HG02973 (cell line): ENCODE results near the gene CYP2W1.
A peak's percentile ranks its signal among the peaks of the same experiment; 100 is the strongest.
"Not testable (repeated sequence)": the region's sequence is repeated elsewhere in the genome, so short reads cannot be mapped to it uniquely, and the experiment has no call there.

Experiments
- ATAC-seq: cut with Tn5 transposase; IDR thresholded peaks from one replicate; pipeline ENCODE4 v1.9.1; 2021; ENCODE audit warnings: moderate library complexity; ENCODE audit not compliant: unreplicated experiment

The CYP2W1 gene

DNA sequence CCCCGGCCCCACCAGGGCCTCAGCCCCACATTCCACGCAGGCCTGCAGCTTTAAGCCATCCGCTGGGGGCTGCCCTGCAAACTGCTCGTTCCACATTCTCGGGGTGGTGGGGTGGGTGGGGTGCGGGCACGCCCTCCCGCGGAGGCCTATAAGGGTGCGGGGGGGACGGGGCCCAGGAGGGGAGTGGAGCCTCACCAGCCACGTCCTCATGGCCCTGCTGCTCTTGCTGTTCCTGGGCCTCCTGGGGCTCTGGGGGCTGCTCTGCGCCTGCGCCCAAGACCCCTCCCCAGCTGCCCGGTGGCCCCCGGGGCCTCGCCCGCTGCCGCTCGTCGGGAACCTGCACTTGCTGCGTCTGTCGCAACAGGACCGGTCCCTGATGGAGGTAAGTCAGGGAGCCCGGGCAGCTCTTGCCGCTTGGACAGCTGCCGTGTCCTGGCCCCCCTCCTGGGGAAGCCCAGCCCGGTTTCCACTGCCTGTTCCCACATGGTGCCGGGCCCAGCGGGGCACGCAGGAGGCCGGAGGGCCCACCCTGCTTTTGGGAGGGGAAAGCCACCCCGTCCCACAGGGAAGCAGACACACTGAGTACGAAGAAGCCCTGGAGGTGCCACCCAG, at the start of gene CYP2W1:
CYP2W1 (plus strand) TSS at position 178 of the 612 bp plus-strand sequence; CDS start at position 209, 31 bp downstream.
- no peak for ATAC-seq

- ATAC-seq: no peak
These were observed 48.4 kb upstream of the CYP2W1 start for GRCh38 chr7:934469-935163.

DNA sequence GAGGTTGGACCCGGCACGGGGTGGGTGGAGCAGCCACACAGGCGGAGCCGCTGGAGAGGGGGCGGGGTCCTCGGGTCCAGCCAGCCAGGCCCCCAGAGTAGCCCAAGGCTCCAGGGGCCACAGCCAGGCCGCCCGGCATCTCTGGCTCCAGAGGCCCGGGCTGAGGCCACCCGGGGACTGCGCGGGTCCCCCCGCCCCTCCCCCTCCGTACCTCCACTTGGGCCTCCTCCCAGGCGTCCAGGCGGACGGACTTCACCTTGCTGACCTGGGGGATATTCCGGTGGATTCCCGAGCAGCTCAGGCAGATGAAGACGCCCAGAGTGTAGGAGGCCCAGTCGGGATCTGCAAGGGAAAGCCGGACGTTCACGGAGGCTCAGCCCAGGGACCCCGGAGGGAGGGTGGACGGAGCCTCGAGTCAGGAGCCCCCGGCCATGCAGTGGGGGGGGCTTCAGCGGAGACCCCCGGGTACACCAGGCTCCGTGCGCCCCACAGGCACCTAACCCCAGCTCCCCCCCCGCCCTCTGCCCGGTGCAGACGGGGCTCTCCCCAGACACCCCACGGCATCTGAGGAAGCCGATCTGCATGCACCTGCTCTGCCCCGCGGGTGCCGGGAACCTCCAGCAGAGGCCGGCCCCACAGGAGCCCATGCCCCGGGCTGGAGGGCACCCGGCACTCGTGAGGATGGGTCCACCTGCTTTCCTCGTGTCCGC, 47.7 kb upstream of the CYP2W1 start:
- no peak for ATAC-seq

DNA sequence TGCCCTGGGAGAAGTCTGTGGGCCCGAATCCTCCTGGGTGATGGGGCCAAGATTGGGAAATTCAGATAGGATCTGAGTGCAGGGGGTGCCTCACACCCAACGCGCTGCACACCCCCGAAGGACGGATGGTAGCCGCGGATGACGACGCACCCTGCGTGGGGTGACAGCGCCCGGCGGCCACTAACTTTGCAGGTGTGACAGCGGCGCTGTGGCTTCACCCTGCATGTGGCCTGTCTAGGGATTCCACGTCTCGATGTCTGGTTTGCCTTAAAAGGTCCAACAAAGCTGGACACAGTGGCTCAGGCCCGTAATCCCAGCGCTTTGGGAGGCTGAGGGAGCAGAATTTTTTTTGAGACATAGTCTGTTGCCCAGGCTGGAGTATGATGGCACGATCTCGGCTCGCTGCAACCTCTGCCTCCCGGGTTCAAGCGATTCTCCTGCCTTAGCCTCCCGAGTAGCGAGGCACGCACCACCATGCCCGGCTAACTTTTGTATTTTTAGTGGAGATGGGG, 47.1 kb upstream of the CYP2W1 start:
- no peak for ATAC-seq

- ATAC-seq: peak; percentile 81
These were observed 46.5 kb upstream of the CYP2W1 start for GRCh38 chr7:936386-937054.

DNA sequence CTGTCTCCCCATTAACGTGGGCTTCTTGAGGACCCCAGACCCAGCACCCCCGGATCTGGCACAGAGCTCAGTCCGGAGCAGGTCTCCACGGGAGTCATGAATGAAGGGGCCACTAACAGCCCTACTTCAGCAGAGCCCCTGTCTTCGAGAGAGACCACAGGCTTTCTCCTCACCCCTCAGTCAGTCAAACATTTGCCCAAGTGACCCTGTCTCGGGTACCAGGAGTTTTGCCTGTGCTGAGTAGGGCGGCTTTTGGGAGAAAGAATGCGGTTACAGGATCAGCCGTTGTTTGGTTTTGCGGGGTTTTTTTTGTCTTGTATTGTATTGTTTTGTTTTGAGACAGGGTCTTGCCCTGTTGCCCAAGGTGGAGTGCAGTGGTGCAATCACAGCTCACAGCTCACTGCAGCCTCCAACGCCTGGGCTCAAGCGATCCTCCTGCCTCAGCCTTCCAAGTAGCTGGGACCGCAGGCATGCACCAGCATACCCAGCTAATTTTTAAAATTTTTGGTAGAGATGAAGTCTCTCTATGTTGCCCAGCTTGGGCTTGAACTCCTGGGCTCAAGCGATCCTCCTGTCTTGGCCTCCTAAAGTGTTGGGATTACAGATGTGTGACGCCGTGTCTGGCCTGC, 45.0 kb upstream of the CYP2W1 start:
- ATAC-seq: no peak

GRCh38 chr7:938546-939185, 44.3 kb upstream of the CYP2W1 start:
- ATAC-seq: no peak

DNA sequence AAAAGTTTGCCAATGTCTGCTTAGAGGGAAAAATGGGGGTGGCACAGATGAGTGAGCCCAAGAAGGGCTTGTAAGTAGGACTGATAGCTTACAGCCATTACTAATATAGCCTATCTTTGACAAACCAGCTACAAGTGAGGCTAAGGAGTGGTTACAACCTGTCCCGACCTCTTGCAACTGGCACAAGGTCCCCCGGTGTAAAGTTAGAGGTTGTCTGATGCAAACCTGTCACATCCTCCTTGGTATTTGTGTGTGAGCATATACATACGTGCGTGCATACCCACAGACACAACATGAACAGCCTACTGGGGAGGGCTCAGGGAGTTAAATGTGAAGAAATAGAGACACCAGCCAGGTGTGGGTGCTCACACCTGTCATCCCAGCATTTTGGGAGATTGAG, 43.1 kb upstream of the CYP2W1 start:
- ATAC-seq: no peak

DNA sequence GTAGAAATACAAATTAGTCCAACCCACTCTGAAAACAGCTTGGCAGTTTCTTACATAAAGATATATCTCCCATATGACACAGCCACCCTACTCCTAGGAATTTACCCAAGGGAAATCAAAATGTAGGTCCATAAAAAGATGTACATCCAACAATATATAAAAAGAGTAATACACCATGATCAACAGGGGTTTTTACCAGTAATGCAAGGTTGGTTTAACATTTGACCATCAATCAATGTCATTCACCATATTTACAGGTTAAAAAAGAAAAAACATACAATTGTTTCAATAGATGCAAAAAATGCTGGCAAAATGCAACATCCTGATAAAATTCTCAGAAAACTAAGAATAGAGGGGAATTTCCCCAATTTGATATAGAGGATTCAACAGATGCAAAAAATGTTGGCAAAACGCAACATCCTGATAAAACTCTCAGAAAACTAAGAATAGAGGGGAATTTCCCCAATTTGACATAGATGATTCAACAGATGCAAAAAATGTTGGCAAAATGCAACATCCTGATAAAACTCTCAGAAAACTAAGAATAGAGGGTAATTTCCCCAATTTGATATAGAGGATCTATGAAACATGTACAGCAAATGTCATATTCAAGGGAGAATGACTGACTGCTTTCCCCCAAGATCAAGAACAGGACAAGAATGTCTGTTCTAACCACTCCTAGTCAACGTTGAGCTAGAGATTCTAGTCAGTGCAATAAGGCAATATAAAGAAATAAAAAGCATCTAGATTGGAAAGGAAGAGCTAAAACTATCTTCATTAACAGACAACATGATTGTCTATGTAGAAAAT, 42.2 kb upstream of the CYP2W1 start:
- ATAC-seq: no peak

DNA sequence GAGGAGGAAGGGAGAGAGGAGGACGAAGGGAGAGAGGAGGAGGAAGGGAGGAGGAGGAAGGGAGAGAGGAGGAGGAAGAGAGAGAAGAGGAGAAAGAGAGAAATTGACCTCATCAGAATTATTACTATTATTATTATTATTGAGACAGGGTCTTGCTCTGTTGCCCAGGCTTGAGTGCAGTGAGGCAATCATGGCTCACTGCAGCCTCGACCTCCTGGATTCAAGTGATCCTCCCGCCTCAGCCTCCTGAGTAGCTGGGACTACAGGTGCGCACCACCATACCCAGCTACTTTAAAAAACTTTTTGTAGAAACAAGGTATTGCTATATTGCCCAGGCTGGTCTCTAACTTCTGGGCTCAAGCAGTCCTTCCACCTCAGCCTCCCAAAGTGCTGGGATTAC, 39.2 kb upstream of the CYP2W1 start:
- not testable (repeated sequence) for ATAC-seq

DNA sequence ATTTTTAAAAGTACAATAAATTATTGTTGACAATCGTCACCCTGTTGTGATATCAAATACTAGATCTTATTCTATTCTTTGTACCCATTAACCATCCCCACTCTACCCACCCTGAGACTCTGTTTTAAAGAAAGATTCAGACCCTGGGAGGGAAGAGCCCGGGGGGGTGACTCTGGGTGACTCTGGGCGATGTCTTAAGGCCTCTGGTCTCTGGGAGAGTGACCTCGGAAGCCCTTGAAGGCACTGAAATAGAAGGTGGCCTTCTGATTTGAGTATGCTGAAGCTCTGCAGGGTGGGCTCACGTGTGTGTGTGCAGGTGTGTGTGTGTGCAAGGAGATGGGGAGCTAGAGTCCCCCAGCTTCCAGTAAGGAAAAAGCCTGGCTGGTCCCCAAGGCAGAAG, 38.2 kb upstream of the CYP2W1 start:
- ATAC-seq: no peak

GRCh38 chr7:945147-945555, 37.8 kb upstream of the CYP2W1 start:
- no peak for ATAC-seq

GRCh38 chr7:945556-946255, 37.3 kb upstream of the CYP2W1 start:
- no peak for ATAC-seq

DNA sequence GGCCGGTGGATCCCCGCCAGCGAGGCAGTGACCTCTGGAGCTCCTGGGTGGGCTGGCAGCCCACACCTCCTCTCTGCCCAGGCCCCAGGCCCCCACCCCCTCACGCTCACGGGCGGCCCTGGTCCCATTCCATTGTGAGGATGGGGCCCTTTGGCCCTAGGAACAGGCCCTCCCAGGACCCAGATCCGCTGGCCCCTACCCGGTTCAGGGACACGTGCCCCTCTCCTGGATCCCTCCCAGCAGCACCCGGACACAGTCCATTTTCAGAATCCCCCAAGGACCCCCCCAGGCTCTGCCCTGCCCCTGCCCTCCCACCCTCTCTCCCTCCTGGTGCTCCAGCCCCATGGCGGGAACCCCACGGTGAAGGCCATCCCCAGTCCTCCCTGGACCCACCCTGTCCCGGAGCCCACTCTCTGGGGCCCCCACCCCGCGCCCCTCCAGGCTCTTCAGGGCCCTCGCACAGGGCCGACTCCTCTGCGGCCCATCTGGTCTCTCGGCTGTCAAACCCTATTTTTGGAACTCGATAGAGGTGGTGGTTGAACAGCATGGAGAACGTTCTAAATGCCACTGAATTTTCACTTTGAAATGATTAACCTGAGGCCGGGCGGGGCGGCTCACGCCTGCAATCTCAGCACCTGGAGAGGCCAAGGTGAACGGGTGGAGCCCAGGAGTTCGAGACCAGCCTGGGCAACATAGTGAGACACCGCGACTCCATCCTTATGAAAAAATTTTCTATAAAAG, 36.6 kb upstream of the CYP2W1 start:
- ATAC-seq: no peak

GRCh38 chr7:947391-948210, 35.4 kb upstream of the CYP2W1 start:
- no peak for ATAC-seq

DNA sequence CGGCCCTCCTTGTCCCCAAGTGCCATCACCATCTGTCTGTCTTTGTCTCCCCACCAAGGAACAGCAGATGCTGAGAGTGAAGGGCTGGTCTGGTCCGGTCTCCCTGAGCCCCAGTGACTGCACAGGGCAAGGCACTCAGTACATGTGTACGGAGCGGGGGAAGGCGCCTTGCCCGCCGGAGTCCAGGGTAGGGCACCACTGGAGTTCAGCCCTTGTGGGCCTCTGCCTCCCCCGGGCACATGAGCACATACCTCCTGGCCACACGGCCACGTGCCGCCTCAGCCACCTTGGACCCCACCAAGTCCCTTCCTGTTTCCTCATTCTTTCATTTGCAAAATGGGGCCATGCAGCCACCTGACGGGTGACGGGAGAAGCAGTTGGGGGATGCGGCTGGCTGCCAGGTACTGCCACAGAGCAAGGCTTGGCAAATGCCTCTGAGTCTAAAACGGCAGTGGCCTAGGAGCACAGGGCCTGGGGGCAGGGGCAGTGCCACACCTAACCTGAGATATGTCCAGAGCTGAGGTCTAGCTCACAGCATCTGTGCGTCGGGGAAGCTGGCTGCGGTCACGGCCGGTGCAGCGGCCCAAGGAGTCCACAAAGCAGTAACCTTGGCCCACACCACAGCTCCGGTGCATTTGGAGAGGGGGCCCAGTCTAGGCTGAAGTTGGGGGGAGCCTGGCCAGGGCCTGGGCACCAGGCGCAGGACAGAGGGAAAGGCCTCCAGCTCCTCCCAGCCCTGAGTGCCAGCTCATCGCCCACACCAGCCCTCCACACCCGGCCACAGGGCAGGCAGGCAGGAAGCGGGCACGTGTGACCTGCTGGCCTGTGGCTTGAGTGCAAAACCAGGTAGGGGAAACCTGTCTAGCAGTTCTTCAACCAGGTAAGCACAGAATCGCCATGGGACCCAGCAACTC, 33.7 kb upstream of the CYP2W1 start:
- no peak for ATAC-seq
